SU-DHL-6 (cell line): Measurements from ENCODE around the gene PDE4D.

ENCODE experiments used
- EZH2phosphoT487 ChIP-seq: fragments of 200-600 bp; sonication (generic), shearing (Covaris generic); conservative IDR thresholded peaks from 2 replicates; pipeline ENCODE4 v1.6.1; 2018; ENCODE audit warnings: mild to moderate bottlenecking, antibody characterized with exemption, low read length, moderate library complexity, mixed read lengths
- TF ChIP-seq, protein P1 (sequence below): fragments of 200-600 bp; sonication (generic); IDR thresholded peaks from one replicate; pipeline ENCODE4 v1.5.1; 2017; ENCODE audit warnings: antibody characterized with exemption, mild to moderate bottlenecking, low read length, moderate library complexity; ENCODE audit not compliant: insufficient read depth, poor library complexity, severe bottlenecking

DNA sequence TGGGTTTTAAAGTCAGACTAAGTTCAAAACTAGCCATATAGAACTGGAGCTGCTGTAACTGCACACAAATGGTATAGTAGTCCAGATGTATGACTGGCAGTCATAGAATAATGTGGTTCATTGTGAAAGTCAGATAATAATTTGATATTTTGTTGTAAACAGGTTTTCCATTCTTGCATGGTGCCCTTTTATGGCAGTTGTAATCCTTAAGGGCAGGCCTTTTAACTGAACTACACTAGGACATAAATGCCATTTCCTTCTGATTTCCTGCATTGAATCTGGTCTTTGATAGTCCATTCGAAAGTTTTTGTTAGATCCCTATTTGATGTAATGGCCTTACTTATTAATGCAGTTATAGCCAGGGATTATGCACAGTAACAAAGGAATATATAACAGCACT, 632.6 kb downstream of the PDE4D start:
- TF ChIP-seq, protein P1, sequence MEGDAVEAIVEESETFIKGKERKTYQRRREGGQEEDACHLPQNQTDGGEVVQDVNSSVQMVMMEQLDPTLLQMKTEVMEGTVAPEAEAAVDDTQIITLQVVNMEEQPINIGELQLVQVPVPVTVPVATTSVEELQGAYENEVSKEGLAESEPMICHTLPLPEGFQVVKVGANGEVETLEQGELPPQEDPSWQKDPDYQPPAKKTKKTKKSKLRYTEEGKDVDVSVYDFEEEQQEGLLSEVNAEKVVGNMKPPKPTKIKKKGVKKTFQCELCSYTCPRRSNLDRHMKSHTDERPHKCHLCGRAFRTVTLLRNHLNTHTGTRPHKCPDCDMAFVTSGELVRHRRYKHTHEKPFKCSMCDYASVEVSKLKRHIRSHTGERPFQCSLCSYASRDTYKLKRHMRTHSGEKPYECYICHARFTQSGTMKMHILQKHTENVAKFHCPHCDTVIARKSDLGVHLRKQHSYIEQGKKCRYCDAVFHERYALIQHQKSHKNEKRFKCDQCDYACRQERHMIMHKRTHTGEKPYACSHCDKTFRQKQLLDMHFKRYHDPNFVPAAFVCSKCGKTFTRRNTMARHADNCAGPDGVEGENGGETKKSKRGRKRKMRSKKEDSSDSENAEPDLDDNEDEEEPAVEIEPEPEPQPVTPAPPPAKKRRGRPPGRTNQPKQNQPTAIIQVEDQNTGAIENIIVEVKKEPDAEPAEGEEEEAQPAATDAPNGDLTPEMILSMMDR: no peak
- TF ChIP-seq EZH2phosphoT487: no peak
